CD8-positive, alpha-beta memory T cell (primary cell): Measurements from ENCODE around the gene SAMMSON. TPM values are rescaled to one million over a fixed set of nuclear protein-coding genes. Genes with fewer than 3 reads are reported as not detected.

ENCODE experiments used
- CTCF ChIA-PET: fragments of 350-600 bp; sonication (Branson Sonifier 250); formaldehyde crosslinking; loops from one replicate; lab custom pipeline; 2021; ENCODE audit warnings: antibody characterized with exemption; lab: Charles Lee
- POLR2A ChIA-PET: fragments of 350-600 bp; sonication (Branson Sonifier 250); formaldehyde crosslinking; loops from one replicate; lab custom pipeline; 2021; ENCODE audit warnings: antibody characterized with exemption; lab: Charles Lee
- DNase-seq, 5 donors: peaks; one replicate each; pipeline versions ENCODE4 v3.0.0 to v3.0.0-alpha.2; 2020 to 2022; ENCODE audit warnings: mixed read lengths in 1 of 5
- H3K27ac ChIP-seq: one replicate; pipeline ENCODE4 v1.7.0; 2013; ENCODE audit warnings: low read depth, mild to moderate bottlenecking, low read length, moderate library complexity
- H3K27me3 ChIP-seq: 2 replicates; pipeline ENCODE4 v1.7.0; 2013; ENCODE audit warnings: low read length, mild to moderate bottlenecking; ENCODE audit not compliant: insufficient read depth, poor library complexity, severe bottlenecking
- H3K36me3 ChIP-seq: 2 replicates; pipeline ENCODE4 v1.7.0; 2013; ENCODE audit warnings: mild to moderate bottlenecking, low read length, moderate library complexity; ENCODE audit not compliant: insufficient read depth
- H3K4me1 ChIP-seq: 2 replicates; pipeline ENCODE4 v1.7.0; 2013; ENCODE audit warnings: mild to moderate bottlenecking, low read length, moderate library complexity; ENCODE audit not compliant: insufficient read depth
- H3K4me3 ChIP-seq: 2 replicates; pipeline ENCODE4 v1.7.0; 2013; ENCODE audit warnings: mild to moderate bottlenecking, low read length
- H3K9me3 ChIP-seq: 2 replicates; pipeline ENCODE4 v1.7.0; 2013; ENCODE audit warnings: mild to moderate bottlenecking, low read length
- H3K27ac Mint-ChIP-seq, 8 donors: one replicate each; pipeline ENCODE4 v1.8.0; 2020 to 2021; ENCODE audit warnings: mixed read lengths in 8 of 8, mild to moderate bottlenecking in 6 of 8, inconsistent platforms in 3 of 8, moderate library complexity in 3 of 8
- H3K27me3 Mint-ChIP-seq, 2 donors: one replicate each; pipeline ENCODE4 v1.8.0; 2020 to 2021; ENCODE audit warnings: mixed read lengths in 2 of 2, mild to moderate bottlenecking in 1 of 2, moderate library complexity in 1 of 2
- H3K36me3 Mint-ChIP-seq, 3 donors: one replicate each; pipeline ENCODE4 v1.8.0; 2020 to 2021; ENCODE audit warnings: mixed read lengths in 3 of 3, inconsistent platforms in 1 of 3, mild to moderate bottlenecking in 1 of 3
- H3K4me1 Mint-ChIP-seq, 3 donors: one replicate each; pipeline ENCODE4 v1.8.0; 2020 to 2021; ENCODE audit warnings: mixed read lengths in 3 of 3, inconsistent platforms in 1 of 3, mild to moderate bottlenecking in 1 of 3
- H3K4me3 Mint-ChIP-seq, 7 donors: one replicate each; pipeline ENCODE4 v1.8.0; 2020 to 2021; ENCODE audit warnings: mixed read lengths in 7 of 7, mild to moderate bottlenecking in 6 of 7, moderate library complexity in 4 of 7, inconsistent platforms in 2 of 7
- H3K9me3 Mint-ChIP-seq, 5 donors: one replicate each; pipeline ENCODE4 v1.8.0; 2020 to 2022; ENCODE audit warnings: mixed read lengths in 5 of 5, mild to moderate bottlenecking in 3 of 5, moderate library complexity in 2 of 5, inconsistent platforms in 1 of 5
- polyA plus RNA-seq: library from polyadenylated mRNA; unstranded; fragments of 300-500 nt; fragmentation: Illumina TruSeq; gene quantifications from one replicate; pipeline ENCODE4 v1.2.3, GENCODE V29; 2021
- total RNA-seq, 2 experiments: library from RNA; stranded (reverse); gene quantifications; one replicate each; pipeline ENCODE4 v1.2.3, GENCODE V29; 2021

Gene SAMMSON
- total and polyA plus RNA-seq, 3 experiments from 2014 or later = not detected

DNA sequence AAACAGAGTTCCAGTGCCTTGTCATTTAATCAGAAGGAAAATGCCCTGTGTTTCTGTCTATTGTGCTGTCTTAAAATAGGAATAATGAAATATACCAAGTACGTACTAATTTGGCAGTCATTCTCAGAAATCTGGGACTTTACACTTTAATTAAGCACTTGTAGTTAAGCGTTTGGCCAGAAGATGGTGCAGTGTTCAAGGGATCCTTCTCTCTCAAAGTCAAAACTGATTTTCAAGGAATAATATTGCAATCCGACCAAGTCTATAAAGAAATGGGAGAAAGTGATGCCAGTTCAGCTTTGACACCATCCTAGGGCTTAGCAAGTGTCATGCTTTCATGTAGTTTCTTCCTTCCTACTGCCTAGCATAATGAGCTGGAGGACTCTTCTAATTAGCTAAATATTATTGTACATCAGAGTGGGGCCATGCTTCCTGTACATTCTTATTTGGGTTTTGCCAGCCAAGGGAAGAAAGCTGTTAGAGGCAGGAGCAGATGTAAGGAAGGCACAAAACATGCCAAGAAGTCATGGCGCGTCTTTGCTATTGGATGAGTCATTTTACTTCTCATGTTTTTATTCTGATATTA, 64.8 kb downstream of the SAMMSON start:
- no peaks in the 10 kb centered on the region for H3K4me1 ChIP-seq
- no peaks in the 10 kb centered on the region for H3K4me1 Mint-ChIP-seq
- ChIA-PET CTCF (interaction anchor here (0.8 kb wide), 1 partner anchor 28 kb away, joined by 3 read pairs; no protein-coding TSS in a partner anchor), POLR2A (no interaction called here)
- DNase-seq = no peak
- peaks cover 0 to 3% of the 10 kb centered on the region in 2 donors for H3K27me3 Mint-ChIP-seq
- no peaks in the 10 kb centered on the region for H3K36me3 ChIP-seq
- H3K4me3 Mint-ChIP-seq = no peak overlapping the region
- H3K9me3 Mint-ChIP-seq = no peaks in the 10 kb centered on the region
- H3K36me3 Mint-ChIP-seq = no peaks in the 10 kb centered on the region
- no peak overlapping the region for H3K4me3 ChIP-seq
- no peak overlapping the region for H3K27ac ChIP-seq
- no peaks in the 10 kb centered on the region for H3K9me3 ChIP-seq
- no peaks in the 10 kb centered on the region for H3K27me3 ChIP-seq
- H3K27ac Mint-ChIP-seq = no peak overlapping the region

DNA sequence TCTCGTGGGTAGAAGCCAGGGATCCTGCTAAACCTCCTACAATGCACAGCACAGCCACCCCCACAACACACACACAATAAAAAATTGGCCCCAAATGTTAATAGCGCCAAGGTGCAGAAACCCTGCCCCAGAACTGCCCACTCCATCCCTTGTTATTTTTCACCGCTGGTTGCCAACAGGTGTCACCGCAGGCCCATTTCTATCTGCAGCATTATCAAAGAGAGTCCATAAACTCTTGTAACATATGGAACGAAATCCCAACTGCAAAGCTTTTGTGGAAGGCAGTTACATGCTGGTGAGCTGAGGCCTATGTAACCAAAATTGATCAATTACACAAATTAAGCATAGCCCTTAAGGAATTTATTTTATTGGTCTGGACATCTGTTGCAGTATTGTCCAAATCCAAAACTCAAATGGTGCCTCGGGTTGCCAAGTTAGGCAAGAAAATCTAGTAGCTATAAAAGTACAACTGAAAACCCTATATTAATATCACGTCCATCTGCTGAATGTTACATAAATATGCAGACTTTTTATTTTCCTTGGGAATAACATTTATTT, 66.2 kb downstream of the SAMMSON start:
- ChIA-PET CTCF (no interaction called here), POLR2A (no interaction called here)
- H3K27me3 Mint-ChIP-seq = peaks cover 0 to 3% of the 10 kb centered on the region in 2 donors
- Histone ChIP-seq H3K27me3 (no peaks in the 10 kb centered on the region), H3K4me1 (no peaks in the 10 kb centered on the region), H3K4me3 (no peak overlapping the region), H3K9me3 (no peaks in the 10 kb centered on the region), H3K36me3 (no peaks in the 10 kb centered on the region), H3K27ac (no peak overlapping the region)
- H3K9me3 Mint-ChIP-seq = no peaks in the 10 kb centered on the region
- H3K36me3 Mint-ChIP-seq = no peaks in the 10 kb centered on the region
- no peak overlapping the region for H3K27ac Mint-ChIP-seq
- no peak for DNase-seq
- H3K4me1 Mint-ChIP-seq = no peaks in the 10 kb centered on the region
- no peak overlapping the region for H3K4me3 Mint-ChIP-seq

DNA sequence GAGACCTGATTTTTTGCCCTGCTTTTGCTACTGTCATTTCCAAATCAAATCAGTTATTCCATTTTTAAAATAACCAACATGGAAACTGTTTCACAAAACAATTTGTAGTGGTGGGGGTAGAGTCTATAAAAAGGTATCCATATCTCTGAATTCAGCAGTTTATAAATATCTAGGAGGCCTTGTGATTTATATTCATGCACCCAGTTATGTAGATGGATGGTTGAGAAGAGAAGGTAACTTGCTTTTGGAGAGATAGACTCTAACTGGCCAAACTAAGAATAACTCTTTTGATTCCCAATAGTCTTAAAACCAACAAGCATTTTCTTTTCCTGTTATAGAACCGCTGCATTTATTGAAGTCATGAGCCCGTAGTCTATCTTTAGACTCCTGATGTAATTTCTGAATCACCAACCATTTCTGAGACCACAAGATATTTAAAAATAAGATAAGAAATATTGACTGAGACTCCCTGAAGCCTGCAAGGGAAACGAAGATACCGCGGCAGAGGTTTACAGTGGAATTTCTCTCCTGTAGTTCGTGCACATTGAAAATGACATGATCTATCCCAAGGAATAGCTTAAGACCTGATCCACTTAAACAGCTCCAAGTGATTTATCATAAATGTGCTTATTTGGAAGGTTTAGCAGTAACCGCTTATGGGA, 68.5 kb downstream of the SAMMSON start:
- no peaks in the 10 kb centered on the region for H3K36me3 ChIP-seq
- no peak overlapping the region for H3K4me3 ChIP-seq
- ChIA-PET CTCF (no interaction called here), POLR2A (no interaction called here)
- no peak for DNase-seq
- H3K9me3 Mint-ChIP-seq = no peaks in the 10 kb centered on the region
- no peaks in the 10 kb centered on the region for H3K4me1 ChIP-seq
- no peaks in the 10 kb centered on the region for H3K9me3 ChIP-seq
- no peaks in the 10 kb centered on the region for H3K27me3 ChIP-seq
- H3K27me3 Mint-ChIP-seq = peaks cover 0 to 4% of the 10 kb centered on the region in 2 donors
- no peak overlapping the region for H3K27ac Mint-ChIP-seq
- no peak overlapping the region for H3K4me3 Mint-ChIP-seq
- H3K27ac ChIP-seq = no peak overlapping the region
- no peaks in the 10 kb centered on the region for H3K36me3 Mint-ChIP-seq
- no peaks in the 10 kb centered on the region for H3K4me1 Mint-ChIP-seq

GRCh38 chr3:70069557-70069956, 70.0 kb downstream of the SAMMSON start:
- H3K36me3 Mint-ChIP-seq = no peaks in the 10 kb centered on the region
- Histone ChIP-seq H3K27me3 (no peaks in the 10 kb centered on the region), H3K36me3 (no peaks in the 10 kb centered on the region), H3K27ac (no peak overlapping the region), H3K4me3 (no peak overlapping the region), H3K9me3 (no peaks in the 10 kb centered on the region), H3K4me1 (no peaks in the 10 kb centered on the region)
- no peak overlapping the region for H3K4me3 Mint-ChIP-seq
- no peak overlapping the region for H3K27ac Mint-ChIP-seq
- no peaks in the 10 kb centered on the region for H3K4me1 Mint-ChIP-seq
- ChIA-PET POLR2A (no interaction called here), CTCF (no interaction called here)
- no peak for DNase-seq
- peaks cover 1 to 4% of the 10 kb centered on the region in 2 donors for H3K27me3 Mint-ChIP-seq
- no peaks in the 10 kb centered on the region for H3K9me3 Mint-ChIP-seq

DNA sequence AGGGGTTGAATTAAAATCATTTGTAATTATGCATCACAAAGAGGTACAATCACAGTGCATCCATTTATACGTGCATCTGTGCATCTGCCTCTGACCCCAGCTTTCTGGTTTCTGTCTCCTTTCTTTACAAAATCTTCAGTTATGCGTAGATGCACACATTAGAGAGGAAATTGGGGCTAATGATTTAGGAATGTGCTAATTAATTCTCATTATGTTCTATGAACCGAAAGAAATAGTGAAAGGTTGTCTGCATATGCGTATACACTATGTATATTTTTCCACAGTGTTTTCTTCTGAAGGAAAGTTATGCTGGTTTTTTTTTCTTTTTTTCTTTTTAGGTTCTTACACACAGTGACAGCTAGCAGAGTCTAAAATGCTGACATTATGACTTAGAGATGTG, 71.6 kb downstream of the SAMMSON start:
- Histone ChIP-seq H3K27ac (no peak overlapping the region), H3K4me3 (no peak overlapping the region), H3K4me1 (no peaks in the 10 kb centered on the region), H3K27me3 (no peaks in the 10 kb centered on the region), H3K9me3 (no peaks in the 10 kb centered on the region), H3K36me3 (no peaks in the 10 kb centered on the region)
- no peaks in the 10 kb centered on the region for H3K4me1 Mint-ChIP-seq
- H3K27me3 Mint-ChIP-seq = peaks cover 4% of the 10 kb centered on the region in 2 donors
- no peaks in the 10 kb centered on the region for H3K36me3 Mint-ChIP-seq
- H3K9me3 Mint-ChIP-seq = peaks cover 0 to 3% (median 0%) of the 10 kb centered on the region in 5 donors
- DNase-seq = no peak
- CTCF ChIA-PET = no interaction called here
- POLR2A ChIA-PET = no interaction called here
- no peak overlapping the region for H3K4me3 Mint-ChIP-seq
- H3K27ac Mint-ChIP-seq = no peak overlapping the region

DNA sequence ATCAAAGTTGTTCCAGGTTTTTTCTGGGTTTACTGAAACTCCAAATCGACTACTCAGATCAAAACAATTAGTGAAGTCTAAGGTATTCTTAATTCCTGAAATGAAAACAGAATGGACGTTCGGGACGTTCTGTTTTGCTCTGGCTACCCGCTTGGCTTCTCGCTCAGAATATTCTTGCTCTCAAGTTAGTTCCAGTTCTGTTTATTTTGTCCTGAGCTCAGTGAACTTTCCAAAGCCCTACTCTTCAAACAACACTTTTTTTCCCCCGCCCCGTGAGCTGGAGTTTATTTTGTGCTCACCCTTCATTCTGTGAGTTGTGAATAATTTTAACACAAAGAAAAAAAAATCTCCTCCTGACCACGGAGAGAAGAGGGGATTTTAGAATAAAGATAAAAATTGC, 72.6 kb downstream of the SAMMSON start:
- DNase-seq = no peak
- Histone ChIP-seq H3K27ac (no peak overlapping the region), H3K4me1 (no peaks in the 10 kb centered on the region), H3K4me3 (no peak overlapping the region), H3K9me3 (no peaks in the 10 kb centered on the region), H3K36me3 (no peaks in the 10 kb centered on the region), H3K27me3 (no peaks in the 10 kb centered on the region)
- peaks cover 0 to 3% (median 0%) of the 10 kb centered on the region in 5 donors for H3K9me3 Mint-ChIP-seq
- H3K27me3 Mint-ChIP-seq = peaks cover 4% of the 10 kb centered on the region in 2 donors
- no peaks in the 10 kb centered on the region for H3K36me3 Mint-ChIP-seq
- ChIA-PET CTCF (no interaction called here), POLR2A (no interaction called here)
- H3K4me1 Mint-ChIP-seq = no peaks in the 10 kb centered on the region
- H3K27ac Mint-ChIP-seq = no peak overlapping the region
- H3K4me3 Mint-ChIP-seq = no peak overlapping the region

DNA sequence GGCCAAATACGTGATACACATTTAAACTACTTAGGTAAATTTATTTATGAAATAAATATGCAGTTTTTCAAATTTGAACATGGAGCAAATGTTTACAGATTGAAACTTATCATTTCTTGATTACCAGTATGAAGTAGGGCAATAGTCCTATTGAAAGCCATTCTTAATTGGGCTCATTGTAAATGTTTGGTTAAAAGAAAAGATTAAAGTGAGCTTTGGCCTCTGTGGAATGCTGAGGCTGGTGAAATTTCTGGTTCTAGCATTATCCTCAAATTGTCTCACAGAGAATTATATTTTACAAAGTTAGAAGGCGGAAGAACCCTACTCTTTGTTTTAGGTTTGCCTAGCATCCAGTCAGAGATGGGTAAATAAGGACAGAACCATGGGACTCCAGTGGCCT, 73.2 kb downstream of the SAMMSON start:
- Mint-ChIP-seq H3K27me3 (peaks cover 4% of the 10 kb centered on the region in 2 donors), H3K36me3 (no peaks in the 10 kb centered on the region), H3K4me3 (no peak overlapping the region), H3K9me3 (peaks cover 0 to 3% (median 0%) of the 10 kb centered on the region in 5 donors), H3K4me1 (no peaks in the 10 kb centered on the region), H3K27ac (no peak overlapping the region)
- no peaks in the 10 kb centered on the region for H3K27me3 ChIP-seq
- no peaks in the 10 kb centered on the region for H3K36me3 ChIP-seq
- H3K9me3 ChIP-seq = no peaks in the 10 kb centered on the region
- no peak overlapping the region for H3K27ac ChIP-seq
- no peak for DNase-seq
- no peaks in the 10 kb centered on the region for H3K4me1 ChIP-seq
- H3K4me3 ChIP-seq = no peak overlapping the region
- POLR2A ChIA-PET = no interaction called here
- CTCF ChIA-PET = no interaction called here

GRCh38 chr3:70075101-70075500, 75.6 kb downstream of the SAMMSON start:
- peaks cover 0 to 3% (median 0%) of the 10 kb centered on the region in 5 donors for H3K9me3 Mint-ChIP-seq
- POLR2A ChIA-PET = no interaction called here
- no peak overlapping the region for H3K27ac Mint-ChIP-seq

More at GRCh38 chr3:70075101-70075500, 75.6 kb downstream of the SAMMSON start:
- no peaks in the 10 kb centered on the region for H3K36me3 Mint-ChIP-seq
- H3K4me3 Mint-ChIP-seq = no peak overlapping the region
- no peak for DNase-seq
- Histone ChIP-seq H3K27me3 (no peaks in the 10 kb centered on the region), H3K9me3 (no peaks in the 10 kb centered on the region), H3K4me3 (no peak overlapping the region), H3K27ac (no peak overlapping the region), H3K4me1 (no peaks in the 10 kb centered on the region), H3K36me3 (no peaks in the 10 kb centered on the region)
- H3K27me3 Mint-ChIP-seq = peaks cover 4% of the 10 kb centered on the region in 2 donors
- CTCF ChIA-PET = no interaction called here
- no peaks in the 10 kb centered on the region for H3K4me1 Mint-ChIP-seq
